ENCODE measurements around the gene HRAS. TPM values are rescaled to one million over a fixed set of nuclear protein-coding genes. Genes with fewer than 3 reads are reported as not detected.
A peak's percentile ranks its signal among the peaks of the same experiment; 100 is the strongest.

The HRAS gene
- total and polyA plus RNA-seq, 2 donors (not counting 3 experiments of a cell fraction or from before 2014, with no cell fraction given): 103 to 109 TPM

DNA sequence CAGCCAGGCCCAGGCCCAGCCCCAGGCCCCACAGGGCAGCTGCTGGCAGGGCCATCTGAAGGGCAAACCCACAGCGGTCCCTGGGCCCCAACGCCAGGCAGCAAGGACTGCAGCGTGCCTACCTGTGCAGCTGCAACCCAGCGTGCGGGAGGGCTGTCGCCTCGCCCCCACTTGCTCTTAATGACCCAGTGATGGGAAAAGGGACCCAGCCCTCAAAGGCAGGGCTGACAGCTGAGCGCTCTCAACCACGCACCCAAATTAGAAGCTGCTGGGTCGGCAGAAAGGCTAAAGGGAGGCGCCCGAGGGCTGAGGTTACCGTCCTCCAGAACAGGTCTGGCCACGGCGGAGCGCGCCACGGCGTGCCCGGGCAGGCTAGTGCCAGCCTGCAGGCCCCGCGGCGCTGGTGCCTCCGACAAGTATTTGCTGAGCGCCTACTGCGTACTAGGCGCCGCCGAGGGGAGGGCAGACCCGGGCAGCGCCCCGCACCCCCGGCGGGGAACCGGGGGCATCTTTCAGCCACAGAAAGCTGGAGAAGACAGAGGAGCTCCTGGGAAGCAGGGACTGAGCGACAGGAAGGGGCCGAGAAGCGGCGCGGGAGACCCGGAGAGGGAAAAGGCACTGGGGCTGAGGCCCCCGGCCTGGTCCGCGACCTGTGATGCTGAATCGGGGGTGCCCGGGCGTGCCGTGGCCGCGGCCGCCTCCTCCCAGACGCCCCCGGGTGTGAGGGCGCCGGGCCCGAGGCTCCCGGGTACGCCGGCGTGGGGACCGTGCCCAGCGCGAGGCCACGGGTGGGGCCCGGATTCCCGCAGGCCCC, 773 bp downstream of the HRAS start:
- no peaks in the 10 kb centered on the region for H4K20me1 ChIP-seq (replicated peaks; ENCODE audit: control insufficient read depth, extremely low read depth, insufficient read depth, low read length)
- no peak for FAIRE-seq
- dilution Hi-C loops (cut with MboI; ENCODE audit: extremely low pct_ligation_motif_present, low sequenced_read_pairs): no loop called here
- BruUV-seq (replicated peaks): no TSS peak
- H3K9me3 ChIP-seq (replicated peaks; ENCODE audit: control insufficient read depth, insufficient read depth, low read length): no peaks in the 10 kb centered on the region
- peak; percentile 24 for DNase-seq (ENCODE audit: low read depth, low spot score)
- CTCF ChIA-PET: no interaction called here
- H3K79me2 ChIP-seq (ENCODE audit: control insufficient read depth, insufficient read depth, low read length): peaks cover 16% of the 10 kb centered on the region
- no peak overlapping the region for H3K27ac ChIP-seq (ENCODE audit: insufficient read depth, low read depth, low read length)
- no peaks in the 10 kb centered on the region for H3K9me1 ChIP-seq (replicated peaks; ENCODE audit: control insufficient read depth, extremely low read depth, insufficient read depth, low read length)
- intact Hi-C loops (cut with micrococcal nuclease): loop anchor here (2.0 to 5.0 kb wide), 2 partner anchors 16 to 163 kb away; partner anchors contain the start of genes DEAF1 and TMEM80
- peak in 1 of 2 donors; percentile 1 for TF ChIP-seq CTCF (IDR thresholded peaks at IDR 0.05; ENCODE audit: extremely low read depth in 1 of 2, insufficient read depth in 1 of 2, low read depth in 1 of 2, low read length in 2 of 2)
- no peak for TF ChIP-seq MAX (IDR thresholded peaks at IDR 0.05; ENCODE audit: insufficient read depth, insufficient read length)
- peak; percentile 28 for TF ChIP-seq POLR2AphosphoS5 (IDR thresholded peaks at IDR 0.05; ENCODE audit: insufficient read depth, low read depth, low read length)
- peaks cover 7% of the 10 kb centered on the region for H3K4me1 ChIP-seq (ENCODE audit: control insufficient read depth, extremely low read depth, insufficient read depth, low read length)
- H2AFZ ChIP-seq (ENCODE audit: low read depth, low read length): peak overlapping the region; percentile 19
- peak overlapping the region; percentile 58 for H3K9ac ChIP-seq (replicated peaks; ENCODE audit: extremely low read depth, insufficient read depth, low read length)
- no peaks in the 10 kb centered on the region for H3K27me3 ChIP-seq (ENCODE audit: control insufficient read depth in 2 of 2, insufficient read depth in 2 of 2, low read length in 2 of 2)
- peak overlapping the region; percentile 54 to 74 (median 69) for H3K4me3 ChIP-seq (replicated peaks in 1 of 3; ENCODE audit: insufficient read depth in 1 of 3, low read depth in 1 of 3, low read length in 3 of 3)
- H3K36me3 ChIP-seq (ENCODE audit: control insufficient read depth in 2 of 2, extremely low read depth in 1 of 2, insufficient read depth in 2 of 2, low read length in 2 of 2): peaks cover 4 to 15% of the 10 kb centered on the region in 2 experiments
- POLR2A ChIA-PET: no interaction called here
- peak overlapping the region; percentile 37 for H3K4me2 ChIP-seq (ENCODE audit: insufficient read depth, low read length)

Measured in endothelial cell of umbilical vein (primary cell).